Measurements from ENCODE around the gene FSIP1. TPM values are rescaled to one million over a fixed set of nuclear protein-coding genes. Genes with fewer than 3 reads are reported as not detected.

Gene FSIP1
- total and polyA plus RNA-seq, 9 donors: 0.17 to 0.60 (median 0.36) TPM

DNA sequence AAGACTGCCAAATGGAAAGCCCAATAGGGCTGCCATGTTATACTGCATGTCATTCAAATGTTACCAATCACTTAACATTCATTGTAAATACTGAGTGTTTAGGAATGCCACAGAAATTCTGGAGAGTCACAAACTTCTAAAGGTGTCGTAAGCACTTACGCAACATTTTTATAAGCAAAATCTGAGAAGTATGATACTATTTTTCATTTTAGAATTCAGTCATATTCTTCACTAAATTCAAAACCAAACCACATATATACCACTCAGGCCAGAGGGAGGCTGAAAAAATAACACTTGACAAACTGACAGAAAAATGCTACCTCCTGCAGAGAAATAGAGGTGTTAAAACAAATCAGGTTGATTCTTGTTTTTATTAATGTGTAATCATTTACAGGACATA, 112.0 kb downstream of the FSIP1 start:
- no peaks in the 10 kb centered on the region for H3K36me3 ChIP-seq (ENCODE audit: control insufficient read depth, insufficient read depth, low read length)
- H3K27ac ChIP-seq (ENCODE audit: low read length): no peak overlapping the region
- no peak overlapping the region for H3K4me3 ChIP-seq (ENCODE audit: low read length)
- H3K27me3 ChIP-seq (ENCODE audit: control insufficient read depth, insufficient read depth, low read length): no peaks in the 10 kb centered on the region
- no CpG with 5 or more reads among the region's 2 CpGs for WGBS (ENCODE audit: insufficient coverage)
- no peaks in the 10 kb centered on the region for H3K4me1 ChIP-seq (ENCODE audit: control insufficient read depth, insufficient read depth, low read length)
- no peak for DNase-seq
- no peaks in the 10 kb centered on the region for H3K9me3 ChIP-seq (replicated peaks; ENCODE audit: control insufficient read depth, low read depth, low read length)

DNA sequence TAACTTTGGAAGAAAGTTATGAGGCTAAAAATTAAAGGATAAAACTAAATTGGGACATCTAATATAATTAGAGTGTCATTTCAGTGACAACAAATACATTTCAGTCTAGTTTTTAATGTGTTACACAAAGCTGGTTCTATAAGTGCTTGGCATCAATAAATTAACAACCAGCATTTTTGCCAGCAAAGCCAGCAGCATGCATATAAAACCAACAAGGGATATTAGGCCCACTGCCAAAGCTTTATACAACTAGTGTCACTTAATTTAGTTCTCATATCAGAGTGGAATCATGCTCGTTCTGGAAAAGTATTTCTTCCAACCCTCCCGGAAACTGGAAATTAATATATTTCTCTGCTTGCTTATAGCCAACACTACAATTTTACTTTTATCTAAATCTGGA, 113.0 kb downstream of the FSIP1 start:
- Histone ChIP-seq H3K27me3 (ENCODE audit: control insufficient read depth, insufficient read depth, low read length) (no peaks in the 10 kb centered on the region), H3K4me1 (ENCODE audit: control insufficient read depth, insufficient read depth, low read length) (no peaks in the 10 kb centered on the region), H3K9me3 (replicated peaks; ENCODE audit: control insufficient read depth, low read depth, low read length) (no peaks in the 10 kb centered on the region), H3K4me3 (ENCODE audit: low read length) (no peak overlapping the region), H3K27ac (ENCODE audit: low read length) (no peak overlapping the region), H3K36me3 (ENCODE audit: control insufficient read depth, insufficient read depth, low read length) (no peaks in the 10 kb centered on the region)
- WGBS (ENCODE audit: insufficient coverage): no CpG with 5 or more reads among the region's 2 CpGs
- DNase-seq: no peak

DNA sequence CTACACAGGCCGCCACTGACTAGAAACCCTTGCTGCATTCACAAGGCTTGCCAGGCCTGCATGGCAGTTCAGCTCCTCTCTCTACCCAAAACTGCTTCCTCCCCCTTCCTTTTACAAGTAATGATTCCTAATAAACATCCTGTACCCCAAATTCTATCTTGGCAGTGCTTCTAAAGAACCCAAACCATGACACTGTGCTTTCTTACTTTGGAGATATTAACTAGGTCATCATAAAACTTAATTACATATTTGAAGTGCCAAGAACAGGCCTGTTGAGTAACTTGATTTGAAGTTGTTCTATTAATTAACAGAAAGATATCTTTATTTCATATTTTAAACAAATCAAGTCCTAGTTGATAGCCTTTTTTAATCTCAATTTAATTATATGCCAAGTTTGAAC, 113.4 kb downstream of the FSIP1 start:
- no peak overlapping the region for H3K4me3 ChIP-seq (ENCODE audit: low read length)
- no peak for DNase-seq
- H3K36me3 ChIP-seq (ENCODE audit: control insufficient read depth, insufficient read depth, low read length): no peaks in the 10 kb centered on the region
- no peaks in the 10 kb centered on the region for H3K9me3 ChIP-seq (replicated peaks; ENCODE audit: control insufficient read depth, low read depth, low read length)
- no peaks in the 10 kb centered on the region for H3K27me3 ChIP-seq (ENCODE audit: control insufficient read depth, insufficient read depth, low read length)
- no peaks in the 10 kb centered on the region for H3K4me1 ChIP-seq (ENCODE audit: control insufficient read depth, insufficient read depth, low read length)
- 100% methylated on average over 1 of the region's 1 CpG for WGBS (ENCODE audit: insufficient coverage)
- H3K27ac ChIP-seq (ENCODE audit: low read length): no peak overlapping the region

DNA sequence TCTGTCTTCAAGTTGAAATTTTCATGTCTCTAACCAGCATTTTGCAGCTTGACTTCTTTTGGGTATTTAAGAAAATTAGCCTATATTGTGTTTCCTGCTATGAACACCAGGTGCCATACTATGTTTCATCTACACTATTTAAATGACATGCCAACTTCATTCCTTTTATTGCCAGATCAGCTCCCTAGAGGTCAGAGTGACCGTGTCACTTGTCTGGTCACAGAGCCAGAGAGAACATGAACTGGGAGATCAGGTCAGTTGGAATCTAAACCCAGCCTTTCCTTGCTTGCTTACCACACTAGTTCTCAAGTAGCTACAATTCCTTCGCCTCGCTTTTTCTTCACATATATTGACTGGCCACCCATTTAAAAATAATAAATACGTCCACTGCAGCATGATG, 114.2 kb downstream of the FSIP1 start:
- Histone ChIP-seq H3K4me1 (ENCODE audit: control insufficient read depth, insufficient read depth, low read length) (no peaks in the 10 kb centered on the region), H3K9me3 (replicated peaks; ENCODE audit: control insufficient read depth, low read depth, low read length) (no peaks in the 10 kb centered on the region), H3K4me3 (ENCODE audit: low read length) (no peak overlapping the region), H3K27ac (ENCODE audit: low read length) (no peak overlapping the region), H3K36me3 (ENCODE audit: control insufficient read depth, insufficient read depth, low read length) (no peaks in the 10 kb centered on the region), H3K27me3 (ENCODE audit: control insufficient read depth, insufficient read depth, low read length) (no peaks in the 10 kb centered on the region)
- 55% methylated on average over 1 of the region's 4 CpGs for WGBS (ENCODE audit: insufficient coverage)
- no peak for DNase-seq

DNA sequence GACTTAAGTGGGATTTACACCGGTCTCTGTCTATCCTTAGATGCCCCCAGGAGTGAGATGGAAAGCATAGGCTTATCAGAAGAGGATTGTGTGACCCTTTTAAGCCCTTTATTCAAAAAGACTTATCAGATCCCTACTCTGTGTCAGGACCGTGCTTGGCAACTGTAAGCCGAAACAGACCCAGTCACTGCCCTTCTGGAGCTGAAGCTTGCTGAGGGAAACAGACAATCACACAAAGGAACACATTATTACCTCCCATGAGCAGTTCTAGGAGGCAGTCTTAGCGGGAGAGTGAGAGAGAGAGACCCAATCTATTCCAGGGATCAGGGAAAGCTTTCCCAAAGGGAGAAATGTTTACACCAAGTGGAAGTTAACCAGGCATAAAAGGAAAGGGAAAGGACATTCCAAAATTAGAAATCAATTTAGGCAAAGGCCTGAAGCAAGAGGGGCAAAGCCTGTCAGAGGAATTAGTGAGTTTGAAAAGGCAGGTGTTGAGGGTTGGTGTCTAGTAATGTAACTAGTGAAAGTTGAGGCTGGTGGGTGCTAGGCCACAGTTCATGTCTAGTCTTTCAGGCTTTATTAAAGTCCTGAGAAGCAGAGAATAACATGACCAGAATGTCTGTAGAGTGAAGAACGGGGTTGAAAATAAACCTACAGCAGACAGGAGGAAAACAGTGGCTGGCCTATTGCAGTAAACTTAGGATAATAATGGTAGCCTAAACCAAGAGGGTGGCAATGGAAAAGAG, 115.1 kb downstream of the FSIP1 start:
- Histone ChIP-seq H3K27me3 (ENCODE audit: control insufficient read depth, insufficient read depth, low read length) (no peaks in the 10 kb centered on the region), H3K4me1 (ENCODE audit: control insufficient read depth, insufficient read depth, low read length) (no peaks in the 10 kb centered on the region), H3K27ac (ENCODE audit: low read length) (no peak overlapping the region), H3K4me3 (ENCODE audit: low read length) (no peak overlapping the region), H3K9me3 (replicated peaks; ENCODE audit: control insufficient read depth, low read depth, low read length) (no peaks in the 10 kb centered on the region), H3K36me3 (ENCODE audit: control insufficient read depth, insufficient read depth, low read length) (no peaks in the 10 kb centered on the region)
- 100% methylated on average over 1 of the region's 5 CpGs for WGBS (ENCODE audit: insufficient coverage)
- DNase-seq: no peak

DNA sequence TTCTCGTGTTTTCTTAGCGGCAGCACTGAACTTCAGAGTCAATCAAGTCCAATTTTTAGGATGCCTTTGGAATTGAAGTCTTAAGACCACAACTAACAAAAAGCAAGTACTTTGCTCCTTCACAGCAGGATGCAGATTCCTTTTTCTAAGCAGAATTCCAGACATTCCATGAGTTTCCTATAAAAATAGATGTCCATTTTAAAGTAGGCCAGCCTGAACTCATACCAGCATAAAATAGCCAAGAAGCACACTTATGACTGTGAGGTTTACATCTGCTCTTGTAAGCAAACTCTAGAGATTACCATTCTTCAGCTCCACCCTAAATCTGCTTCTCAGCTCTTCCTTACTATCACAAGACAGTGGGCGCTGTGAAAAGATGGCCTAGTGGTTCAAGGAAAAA, 116.0 kb downstream of the FSIP1 start:
- 72% methylated on average over 2 of the region's 3 CpGs for WGBS (ENCODE audit: insufficient coverage)
- DNase-seq: no peak

DNA sequence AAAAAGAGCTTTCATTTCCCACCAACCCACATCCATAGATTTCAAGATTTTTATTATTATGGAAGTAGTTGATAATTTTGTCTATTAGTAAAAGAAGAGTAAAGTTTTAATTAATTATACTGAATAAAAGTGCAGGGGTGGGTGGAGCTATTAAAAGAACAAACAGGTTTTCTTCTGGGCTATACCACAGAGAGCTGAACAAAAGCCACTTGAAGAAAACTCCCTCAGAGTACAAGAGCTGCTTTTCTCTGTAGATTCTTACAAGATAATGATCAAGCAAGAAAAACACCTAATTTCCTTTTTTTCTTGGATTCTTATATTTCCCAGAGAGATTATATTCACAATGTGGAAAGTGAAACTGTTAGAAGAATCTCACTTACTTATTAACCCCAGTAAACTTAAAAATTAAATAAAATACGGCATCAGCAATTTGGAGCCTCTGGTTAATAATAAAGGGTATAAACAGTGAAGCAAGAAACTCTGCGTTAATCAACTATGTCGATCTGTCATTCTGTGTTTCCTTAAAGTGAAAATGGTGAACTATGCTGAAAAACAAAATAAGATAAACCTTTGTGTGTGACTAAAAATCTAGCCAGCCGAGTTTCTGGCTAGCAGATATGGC, 116.9 kb downstream of the FSIP1 start:
- Histone ChIP-seq H3K27ac (ENCODE audit: low read length) (no peak overlapping the region), H3K4me1 (ENCODE audit: control insufficient read depth, insufficient read depth, low read length) (no peaks in the 10 kb centered on the region), H3K9me3 (replicated peaks; ENCODE audit: control insufficient read depth, low read depth, low read length) (no peaks in the 10 kb centered on the region), H3K27me3 (ENCODE audit: control insufficient read depth, insufficient read depth, low read length) (no peaks in the 10 kb centered on the region), H3K36me3 (ENCODE audit: control insufficient read depth, insufficient read depth, low read length) (no peaks in the 10 kb centered on the region), H3K4me3 (ENCODE audit: low read length) (no peak overlapping the region)
- 75% methylated on average over 2 of the region's 4 CpGs for WGBS (ENCODE audit: insufficient coverage)
- DNase-seq: no peak

More for the DNA sequence above, 116.0 kb downstream of the FSIP1 start:
- Histone ChIP-seq H3K36me3 (ENCODE audit: control insufficient read depth, insufficient read depth, low read length) (no peaks in the 10 kb centered on the region), H3K4me3 (ENCODE audit: low read length) (no peak overlapping the region), H3K27me3 (ENCODE audit: control insufficient read depth, insufficient read depth, low read length) (no peaks in the 10 kb centered on the region), H3K4me1 (ENCODE audit: control insufficient read depth, insufficient read depth, low read length) (no peaks in the 10 kb centered on the region), H3K9me3 (replicated peaks; ENCODE audit: control insufficient read depth, low read depth, low read length) (no peaks in the 10 kb centered on the region), H3K27ac (ENCODE audit: low read length) (no peak overlapping the region)

DNA sequence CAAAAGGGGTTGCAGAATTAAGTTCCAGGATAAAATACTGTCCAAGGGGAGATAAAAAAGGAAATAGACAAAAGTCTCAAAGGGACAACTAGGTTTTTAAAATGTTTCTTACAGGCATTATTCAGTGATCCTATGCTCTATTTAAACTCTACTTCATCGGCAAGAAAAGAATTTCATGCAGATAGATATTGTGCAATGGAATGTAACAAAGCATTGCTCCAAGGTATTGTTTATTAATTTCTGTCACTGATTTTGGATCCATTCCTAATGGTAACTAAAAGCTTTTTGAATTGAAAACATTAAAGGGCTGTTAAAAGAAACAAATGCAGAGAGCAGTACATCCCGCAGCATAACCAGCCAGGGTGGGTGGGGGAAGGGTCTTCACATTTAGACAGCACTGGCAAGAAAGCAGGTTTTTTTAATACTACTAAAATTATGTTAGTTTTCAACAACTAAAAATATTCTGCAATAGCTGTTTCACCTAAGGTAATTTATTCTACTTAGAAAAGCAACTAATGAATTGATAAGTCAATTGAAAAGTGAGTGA, 118.9 kb downstream of the FSIP1 start:
- no peak overlapping the region for H3K27ac ChIP-seq (ENCODE audit: low read length)
- no peaks in the 10 kb centered on the region for H3K27me3 ChIP-seq (ENCODE audit: control insufficient read depth, insufficient read depth, low read length)
- H3K9me3 ChIP-seq (replicated peaks; ENCODE audit: control insufficient read depth, low read depth, low read length): no peaks in the 10 kb centered on the region
- H3K36me3 ChIP-seq (ENCODE audit: control insufficient read depth, insufficient read depth, low read length): no peaks in the 10 kb centered on the region
- no peak for DNase-seq
- WGBS (ENCODE audit: insufficient coverage): no CpG with 5 or more reads among the region's 2 CpGs
- H3K4me1 ChIP-seq (ENCODE audit: control insufficient read depth, insufficient read depth, low read length): no peaks in the 10 kb centered on the region
- no peak overlapping the region for H3K4me3 ChIP-seq (ENCODE audit: low read length)

DNA sequence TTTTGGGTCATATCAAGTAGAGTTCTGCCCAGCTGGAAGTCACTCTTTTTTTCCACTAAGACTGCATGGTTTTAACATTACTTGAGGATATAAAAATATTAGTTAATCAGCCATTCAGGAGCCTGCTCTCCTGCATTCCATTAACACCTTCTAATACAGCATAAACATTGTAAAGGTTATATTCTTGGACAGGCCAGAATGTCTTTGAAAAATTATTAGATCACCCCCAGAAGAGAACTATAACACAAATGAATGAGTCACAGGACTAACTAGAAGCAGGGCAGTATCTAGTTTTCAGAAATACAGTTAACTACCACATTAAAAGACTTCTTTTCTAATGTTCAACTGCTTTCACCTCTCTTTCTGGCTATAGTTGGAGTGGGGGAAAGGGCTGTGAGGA, 120.9 kb downstream of the FSIP1 start:
- DNase-seq: no peak
- Histone ChIP-seq H3K4me3 (ENCODE audit: low read length) (no peak overlapping the region), H3K9me3 (replicated peaks; ENCODE audit: control insufficient read depth, low read depth, low read length) (no peaks in the 10 kb centered on the region), H3K27ac (ENCODE audit: low read length) (no peak overlapping the region), H3K27me3 (ENCODE audit: control insufficient read depth, insufficient read depth, low read length) (no peaks in the 10 kb centered on the region), H3K4me1 (ENCODE audit: control insufficient read depth, insufficient read depth, low read length) (no peaks in the 10 kb centered on the region), H3K36me3 (ENCODE audit: control insufficient read depth, insufficient read depth, low read length) (no peaks in the 10 kb centered on the region)

DNA sequence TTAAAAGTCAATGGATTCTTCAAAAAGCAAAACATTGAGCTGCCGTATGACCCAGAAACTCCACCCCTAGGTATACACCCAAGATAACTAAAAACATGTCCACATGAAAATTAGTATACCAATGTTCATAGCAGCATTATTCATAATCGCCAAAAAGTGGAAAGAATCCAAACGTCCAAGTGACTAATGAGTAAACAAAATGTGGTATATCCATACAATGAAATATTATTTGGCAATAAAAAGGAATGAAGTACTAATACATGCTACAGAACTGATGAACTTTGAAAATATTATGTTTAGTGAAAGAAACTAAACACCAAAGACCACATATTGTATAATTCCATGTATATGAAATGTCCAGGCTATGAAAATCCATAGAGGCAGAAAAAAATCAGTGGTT, 123.9 kb downstream of the FSIP1 start:
- H3K36me3 ChIP-seq (ENCODE audit: control insufficient read depth, insufficient read depth, low read length): no peaks in the 10 kb centered on the region
- H3K4me1 ChIP-seq (ENCODE audit: control insufficient read depth, insufficient read depth, low read length): no peaks in the 10 kb centered on the region
- H3K27ac ChIP-seq (ENCODE audit: low read length): no peak overlapping the region
- no CpG with 5 or more reads among the region's 3 CpGs for WGBS (ENCODE audit: insufficient coverage)
- no peaks in the 10 kb centered on the region for H3K27me3 ChIP-seq (ENCODE audit: control insufficient read depth, insufficient read depth, low read length)
- no peaks in the 10 kb centered on the region for H3K9me3 ChIP-seq (replicated peaks; ENCODE audit: control insufficient read depth, low read depth, low read length)
- H3K4me3 ChIP-seq (ENCODE audit: low read length): no peak overlapping the region
- DNase-seq: no peak

Measured in muscle of leg (tissue), 11 donors.